Measurements from ENCODE around the gene DNAJB13.
"Not testable (repeated sequence)": the region's sequence is repeated elsewhere in the genome, so short reads cannot be mapped to it uniquely, and the experiment has no call there.

The DNAJB13 gene

DNA sequence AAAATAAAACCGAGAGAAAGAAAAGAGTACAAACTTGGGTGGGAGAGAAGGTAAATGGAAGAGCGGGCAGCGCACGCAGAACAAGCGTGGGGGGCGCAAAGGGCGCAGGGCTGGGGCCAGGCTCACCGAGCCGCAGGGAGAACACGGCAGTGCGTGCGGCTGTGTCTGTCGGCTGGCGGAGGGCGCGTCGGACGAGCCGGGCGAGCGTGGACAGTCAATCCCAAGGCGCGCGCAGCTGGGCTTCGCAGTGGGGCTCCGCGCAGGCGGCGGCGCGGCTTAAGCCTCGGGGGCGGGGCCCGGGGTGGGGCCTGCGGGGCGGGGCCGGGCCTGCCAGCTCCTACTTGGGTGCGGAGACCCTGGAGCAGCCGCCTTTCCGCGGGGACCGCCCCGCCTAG is 31.8 kb downstream of the DNAJB13 start, which contains the start of gene UCP2:
TSS of gene UCP2 (minus strand) at position 249 of the 395 bp plus-strand sequence. CDS start 4,465 bp downstream, outside the sequence.
- TF ChIP-seq, protein P1, sequence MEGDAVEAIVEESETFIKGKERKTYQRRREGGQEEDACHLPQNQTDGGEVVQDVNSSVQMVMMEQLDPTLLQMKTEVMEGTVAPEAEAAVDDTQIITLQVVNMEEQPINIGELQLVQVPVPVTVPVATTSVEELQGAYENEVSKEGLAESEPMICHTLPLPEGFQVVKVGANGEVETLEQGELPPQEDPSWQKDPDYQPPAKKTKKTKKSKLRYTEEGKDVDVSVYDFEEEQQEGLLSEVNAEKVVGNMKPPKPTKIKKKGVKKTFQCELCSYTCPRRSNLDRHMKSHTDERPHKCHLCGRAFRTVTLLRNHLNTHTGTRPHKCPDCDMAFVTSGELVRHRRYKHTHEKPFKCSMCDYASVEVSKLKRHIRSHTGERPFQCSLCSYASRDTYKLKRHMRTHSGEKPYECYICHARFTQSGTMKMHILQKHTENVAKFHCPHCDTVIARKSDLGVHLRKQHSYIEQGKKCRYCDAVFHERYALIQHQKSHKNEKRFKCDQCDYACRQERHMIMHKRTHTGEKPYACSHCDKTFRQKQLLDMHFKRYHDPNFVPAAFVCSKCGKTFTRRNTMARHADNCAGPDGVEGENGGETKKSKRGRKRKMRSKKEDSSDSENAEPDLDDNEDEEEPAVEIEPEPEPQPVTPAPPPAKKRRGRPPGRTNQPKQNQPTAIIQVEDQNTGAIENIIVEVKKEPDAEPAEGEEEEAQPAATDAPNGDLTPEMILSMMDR (IDR thresholded peaks at IDR 0.05; ENCODE audit: low read depth, low read length, missing control alignments), result no peak
- H3K4me3 ChIP-seq (ENCODE audit: low read depth, low read length), result peak within 1 kb of the TSS; percentile 94
- no peak for DNase-seq (ENCODE audit: low read depth)

- H3K4me3 ChIP-seq (ENCODE audit: low read depth, low read length), result peak overlapping the region; percentile 94
- TF ChIP-seq, protein P1 (IDR thresholded peaks at IDR 0.05; ENCODE audit: low read depth, low read length, missing control alignments), result no peak
- peak; percentile 89 for DNase-seq (ENCODE audit: low read depth)
Observed at GRCh38 chr11:73982990-73983740, 32.3 kb downstream of the DNAJB13 start.

- TF ChIP-seq, protein P1 (IDR thresholded peaks at IDR 0.05; ENCODE audit: low read depth, low read length, missing control alignments), result no peak
- DNase-seq (ENCODE audit: low read depth), result no peak
- peak overlapping the region; percentile 94 for H3K4me3 ChIP-seq (ENCODE audit: low read depth, low read length)
Observed at GRCh38 chr11:73983741-73984538, 33.1 kb downstream of the DNAJB13 start.

DNA sequence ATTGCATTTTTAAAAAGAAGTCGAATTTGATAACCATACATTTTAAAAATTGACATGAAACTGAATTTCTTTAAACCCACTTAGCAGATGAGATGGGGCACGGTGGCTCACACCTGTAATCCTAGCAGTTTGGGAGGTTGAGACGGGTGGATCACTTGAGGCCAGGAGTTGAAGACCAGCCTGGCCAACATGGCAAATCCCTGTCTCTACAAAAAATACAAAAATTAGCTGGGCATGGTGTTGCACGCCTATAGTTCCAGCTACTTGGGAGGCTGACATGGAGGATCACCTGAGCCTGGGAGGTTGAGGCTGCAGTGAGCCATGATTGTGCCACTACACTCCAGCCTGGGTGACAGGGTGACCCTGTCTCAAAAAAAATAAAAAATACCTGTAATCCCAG is 34.8 kb downstream of the DNAJB13 start:
- not testable (repeated sequence) for H3K4me3 ChIP-seq (ENCODE audit: low read depth, low read length); DNase-seq (ENCODE audit: low read depth)

GRCh38 chr11:73988227-73988626 is 37.4 kb downstream of the DNAJB13 start:
- no peak overlapping the region for H3K4me3 ChIP-seq (ENCODE audit: low read depth, low read length)
- no peak for DNase-seq (ENCODE audit: low read depth)
- TF ChIP-seq, protein P1 (IDR thresholded peaks at IDR 0.05; ENCODE audit: low read depth, low read length, missing control alignments), result no peak

DNA sequence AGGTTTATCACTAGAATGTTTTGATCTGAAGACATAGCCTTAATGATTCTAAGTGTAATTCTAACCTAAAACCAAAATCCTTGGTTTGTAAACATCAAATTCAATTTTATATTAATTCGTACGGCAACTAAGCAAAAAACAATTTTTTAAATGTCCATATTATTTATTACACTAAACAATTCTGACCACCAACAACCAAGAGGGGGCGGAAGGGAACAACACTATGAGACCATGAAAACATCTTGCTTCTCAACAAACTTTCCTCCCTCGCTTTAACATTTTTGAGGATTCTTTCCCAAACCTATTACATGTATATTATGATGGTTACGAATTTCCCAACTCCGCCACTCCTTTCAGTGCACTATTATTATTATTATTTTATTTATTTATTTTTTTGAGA is 38.3 kb downstream of the DNAJB13 start:
- TF ChIP-seq, protein P1 (IDR thresholded peaks at IDR 0.05; ENCODE audit: low read depth, low read length, missing control alignments), result peak; percentile 31
- no peak overlapping the region for H3K4me3 ChIP-seq (ENCODE audit: low read depth, low read length)
- DNase-seq (ENCODE audit: low read depth), result no peak

GRCh38 chr11:73990730-73991129 is 39.9 kb downstream of the DNAJB13 start:
- TF ChIP-seq, protein P1 (IDR thresholded peaks at IDR 0.05; ENCODE audit: low read depth, low read length, missing control alignments), result no peak
- no peak for DNase-seq (ENCODE audit: low read depth)
- no peak overlapping the region for H3K4me3 ChIP-seq (ENCODE audit: low read depth, low read length)
